Mesenchymal stem cell (in vitro differentiated cells and primary cell): Measurements from ENCODE around the gene GRID2.

Source experiments
- DNase-seq: peaks from one replicate; pipeline ENCODE4 v3.0.0-alpha.2; 2013
- H2AFZ ChIP-seq: one replicate; pipeline ENCODE4 v1.6.1; 2013; ENCODE audit warnings: low read depth, mild to moderate bottlenecking, control low read depth, inconsistent platforms, low read length, moderate library complexity
- H2AK5ac ChIP-seq: 2 replicates; pipeline ENCODE4 v1.6.1; 2013; ENCODE audit warnings: low read length, moderate library complexity, mild to moderate bottlenecking, inconsistent platforms; ENCODE audit not compliant: severe bottlenecking
- H2BK120ac ChIP-seq: one replicate; pipeline ENCODE4 v1.6.1; 2013; ENCODE audit warnings: low read depth, mild to moderate bottlenecking, inconsistent platforms, low read length, moderate library complexity
- H2BK12ac ChIP-seq, 2 experiments: one replicate each; pipeline ENCODE4 v1.6.1; 2013; ENCODE audit warnings: inconsistent platforms in 2 of 2, low read length in 2 of 2, mild to moderate bottlenecking in 2 of 2, moderate library complexity in 2 of 2, control low read depth in 1 of 2
- H2BK15ac ChIP-seq: one replicate; pipeline ENCODE4 v1.6.1; 2013; ENCODE audit warnings: mild to moderate bottlenecking, low read depth, inconsistent platforms; ENCODE audit not compliant: poor library complexity, severe bottlenecking
- H2BK5ac ChIP-seq: 2 replicates; pipeline ENCODE4 v1.6.1; 2013; ENCODE audit warnings: low read depth, mild to moderate bottlenecking, low read length, control low read depth, inconsistent platforms; ENCODE audit not compliant: poor library complexity, severe bottlenecking
- H3K14ac ChIP-seq, 2 experiments: one replicate each; pipeline ENCODE4 v1.6.1; 2013; ENCODE audit warnings: inconsistent platforms in 2 of 2, low read length in 2 of 2, control low read depth in 1 of 2, mild to moderate bottlenecking in 1 of 2, moderate library complexity in 1 of 2
- H3K18ac ChIP-seq, 2 experiments: one replicate each; pipeline ENCODE4 v1.6.1; 2013; ENCODE audit warnings: inconsistent platforms in 2 of 2, low read length in 2 of 2, control low read depth in 1 of 2, low read depth in 1 of 2, mild to moderate bottlenecking in 1 of 2
- H3K23ac ChIP-seq, 2 experiments: one replicate each; pipeline ENCODE4 v1.6.1; 2013; ENCODE audit warnings: inconsistent platforms in 2 of 2, low read length in 2 of 2, mild to moderate bottlenecking in 2 of 2, moderate library complexity in 2 of 2, control low read depth in 1 of 2
- H3K27ac ChIP-seq: 2 replicates; pipeline ENCODE4 v1.5.1; 2013; ENCODE audit warnings: mild to moderate bottlenecking, moderate library complexity, low read length, control low read depth, inconsistent platforms; ENCODE audit not compliant: poor library complexity, severe bottlenecking
- H3K27me3 ChIP-seq, 2 experiments: 2 replicates each; pipeline versions ENCODE4 v1.6.1 to v1.7.0; 2013; ENCODE audit warnings: low read length in 2 of 2, mild to moderate bottlenecking in 2 of 2, moderate library complexity in 2 of 2, control low read depth in 1 of 2, inconsistent platforms in 1 of 2; ENCODE audit not compliant: control insufficient read depth in 1 of 2, insufficient read depth in 1 of 2
- H3K36me3 ChIP-seq, 2 experiments: 2 replicates each; pipeline versions ENCODE4 v1.6.1 to v1.7.0; 2013; ENCODE audit warnings: low read length in 2 of 2, control low read depth in 1 of 2, inconsistent platforms in 1 of 2, low read depth in 1 of 2, mild to moderate bottlenecking in 1 of 2; ENCODE audit not compliant: insufficient read depth in 2 of 2, control insufficient read depth in 1 of 2
- H3K4ac ChIP-seq, 2 experiments: one replicate each; pipeline ENCODE4 v1.6.1; 2013; ENCODE audit warnings: inconsistent platforms in 2 of 2, low read length in 2 of 2, mild to moderate bottlenecking in 2 of 2, moderate library complexity in 2 of 2, control low read depth in 1 of 2, low read depth in 1 of 2
- H3K4me1 ChIP-seq: 2 replicates; pipeline ENCODE4 v1.6.1; 2013; ENCODE audit warnings: low read depth, low read length, control low read depth; ENCODE audit not compliant: control insufficient read depth, insufficient read depth
- H3K4me2 ChIP-seq: 2 replicates; pipeline ENCODE4 v1.6.1; 2013; ENCODE audit warnings: low read length, mild to moderate bottlenecking, inconsistent platforms; ENCODE audit not compliant: poor library complexity, severe bottlenecking
- H3K4me3 ChIP-seq, 2 experiments: 2 replicates each; pipeline versions ENCODE4 v1.5.1 to v1.7.0; 2013; ENCODE audit warnings: low read length in 2 of 2, mild to moderate bottlenecking in 2 of 2, control low read depth in 1 of 2, low read depth in 1 of 2; ENCODE audit not compliant: insufficient read depth in 1 of 2
- H3K79me1 ChIP-seq: replicated peaks from 2 replicates; pipeline ENCODE4 v1.6.1; 2013; ENCODE audit warnings: mild to moderate bottlenecking, control low read depth, low read length, inconsistent platforms; ENCODE audit not compliant: poor library complexity, severe bottlenecking
- H3K9ac ChIP-seq: 2 replicates; pipeline ENCODE4 v1.7.0; 2013; ENCODE audit warnings: mild to moderate bottlenecking, low read length, moderate library complexity
- H3K9me3 ChIP-seq: 2 replicates; pipeline ENCODE4 v1.7.0; 2013; ENCODE audit warnings: mild to moderate bottlenecking, low read length; ENCODE audit not compliant: control insufficient read depth
- H4K8ac ChIP-seq: one replicate; pipeline ENCODE4 v1.6.1; 2013; ENCODE audit warnings: inconsistent platforms, mild to moderate bottlenecking, low read length, moderate library complexity
- H4K91ac ChIP-seq: one replicate; pipeline ENCODE4 v1.6.1; 2013; ENCODE audit warnings: mild to moderate bottlenecking, low read length, inconsistent platforms
- WGBS: methylation state at CpG from one replicate; pipeline ENCODE4 v1.1.7; 2013; ENCODE audit warnings: mixed read lengths; 5-methylcytosine and 5-hydroxymethylcytosine counted together

Gene GRID2

GRCh38 chr4:93031431-93032098, 727.8 kb downstream of the GRID2 start:
- H3K27me3 ChIP-seq = no peaks in the 10 kb centered on the region
- WGBS = 97% methylated on average over 2 of the region's 2 CpGs
- H2BK5ac ChIP-seq = no peak overlapping the region
- H3K4me3 ChIP-seq = no peak overlapping the region
- no peak overlapping the region for H2BK120ac ChIP-seq
- no peak overlapping the region for H2AFZ ChIP-seq
- H4K8ac ChIP-seq = no peak overlapping the region
- H3K27ac ChIP-seq = no peak overlapping the region
- H3K36me3 ChIP-seq = no peaks in the 10 kb centered on the region
- H2AK5ac ChIP-seq = no peak overlapping the region
- no peak overlapping the region for H2BK12ac ChIP-seq
- no peak overlapping the region for H3K4me2 ChIP-seq
- H3K18ac ChIP-seq = no peak overlapping the region
- H4K91ac ChIP-seq = no peak overlapping the region
- H3K9ac ChIP-seq = no peak overlapping the region
- no peak for DNase-seq
- no peaks in the 10 kb centered on the region for H3K9me3 ChIP-seq
- no peak overlapping the region for H2BK15ac ChIP-seq
- H3K23ac ChIP-seq = no peak overlapping the region
- no peaks in the 10 kb centered on the region for H3K4me1 ChIP-seq
- H3K4ac ChIP-seq = no peak overlapping the region
- no peaks in the 10 kb centered on the region for H3K79me1 ChIP-seq
- H3K14ac ChIP-seq = no peak overlapping the region

DNA sequence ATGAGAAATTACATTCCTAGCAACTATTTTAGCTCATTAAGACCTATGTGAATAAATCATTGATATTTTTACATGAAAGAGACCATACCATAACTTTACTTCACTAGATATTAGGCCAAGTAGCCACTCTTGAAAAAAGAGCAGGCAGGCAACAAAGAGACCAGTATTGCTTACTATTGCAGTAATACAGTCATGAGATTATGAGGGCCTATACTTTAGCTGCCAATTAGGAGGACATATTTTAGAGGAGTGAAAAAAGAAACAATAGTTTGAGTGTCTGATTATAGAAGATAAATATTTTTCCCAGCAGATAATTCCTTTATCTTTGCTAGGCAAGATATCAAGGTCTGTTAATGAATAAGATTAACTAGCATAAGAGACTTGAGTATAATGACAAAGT, 739.0 kb downstream of the GRID2 start:
- H3K18ac ChIP-seq = no peak overlapping the region
- DNase-seq = no peak
- H3K27me3 ChIP-seq = no peaks in the 10 kb centered on the region
- no peak overlapping the region for H3K27ac ChIP-seq
- no peak overlapping the region for H2BK120ac ChIP-seq
- H2AFZ ChIP-seq = no peak overlapping the region
- no peak overlapping the region for H2BK12ac ChIP-seq
- H4K91ac ChIP-seq = no peak overlapping the region
- H2BK5ac ChIP-seq = no peak overlapping the region
- no peak overlapping the region for H4K8ac ChIP-seq
- no peak overlapping the region for H3K4ac ChIP-seq
- no peak overlapping the region for H3K4me2 ChIP-seq
- no peak overlapping the region for H2AK5ac ChIP-seq
- H3K9me3 ChIP-seq = no peaks in the 10 kb centered on the region
- no peak overlapping the region for H3K9ac ChIP-seq
- H3K4me1 ChIP-seq = no peaks in the 10 kb centered on the region
- H3K14ac ChIP-seq = no peak overlapping the region
- H3K36me3 ChIP-seq = no peaks in the 10 kb centered on the region
- H3K79me1 ChIP-seq = no peaks in the 10 kb centered on the region
- no peak overlapping the region for H3K4me3 ChIP-seq
- no peak overlapping the region for H3K23ac ChIP-seq
- H2BK15ac ChIP-seq = no peak overlapping the region

DNA sequence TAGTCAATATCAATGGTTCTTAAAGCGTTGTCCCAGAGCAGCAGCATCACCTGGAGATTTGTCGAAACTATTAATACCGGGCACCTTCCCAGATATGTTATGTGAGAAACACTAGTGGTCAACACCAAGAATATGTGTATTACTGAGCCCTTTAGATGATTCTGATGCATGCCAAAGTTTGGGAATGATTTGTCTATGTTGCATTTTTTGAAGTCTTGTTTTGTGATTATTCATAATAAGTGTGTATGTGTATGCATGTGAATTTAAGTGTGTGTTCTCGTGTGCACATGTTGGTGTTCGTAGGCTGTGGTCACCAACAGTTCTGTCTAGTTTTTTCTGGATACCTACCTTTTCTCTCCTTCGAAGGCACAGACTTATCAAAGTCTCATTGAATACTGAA, 749.4 kb downstream of the GRID2 start:
- Histone ChIP-seq H3K36me3 (no peaks in the 10 kb centered on the region), H3K4ac (no peak overlapping the region), H2BK5ac (no peak overlapping the region), H2BK120ac (no peak overlapping the region), H3K79me1 (no peaks in the 10 kb centered on the region), H3K18ac (no peak overlapping the region), H4K8ac (no peak overlapping the region), H3K23ac (no peak overlapping the region), H2BK15ac (no peak overlapping the region), H3K4me3 (no peak overlapping the region), H2BK12ac (no peak overlapping the region), H2AFZ (no peak overlapping the region), H3K4me1 (no peaks in the 10 kb centered on the region), H3K9ac (no peak overlapping the region), H3K27ac (no peak overlapping the region), H3K14ac (no peak overlapping the region), H3K4me2 (no peak overlapping the region), H4K91ac (no peak overlapping the region), H3K27me3 (no peaks in the 10 kb centered on the region), H2AK5ac (no peak overlapping the region), H3K9me3 (no peaks in the 10 kb centered on the region)
- 87% methylated on average over 5 of the region's 6 CpGs for WGBS
- DNase-seq = no peak

GRCh38 chr4:93061826-93062225, 758.1 kb downstream of the GRID2 start:
- Histone ChIP-seq H2AK5ac (no peak overlapping the region), H3K23ac (no peak overlapping the region), H3K36me3 (no peaks in the 10 kb centered on the region), H3K4me1 (no peaks in the 10 kb centered on the region), H4K91ac (no peak overlapping the region), H3K4ac (no peak overlapping the region), H2BK12ac (no peak overlapping the region), H2BK120ac (no peak overlapping the region), H2AFZ (no peak overlapping the region), H4K8ac (no peak overlapping the region), H3K9ac (no peak overlapping the region), H3K27ac (no peak overlapping the region), H3K27me3 (no peaks in the 10 kb centered on the region), H3K79me1 (no peaks in the 10 kb centered on the region), H3K4me2 (no peak overlapping the region), H2BK5ac (no peak overlapping the region), H3K18ac (no peak overlapping the region), H2BK15ac (no peak overlapping the region), H3K9me3 (no peaks in the 10 kb centered on the region), H3K4me3 (no peak overlapping the region), H3K14ac (no peak overlapping the region)
- 100% methylated on average over 2 of the region's 2 CpGs for WGBS
- no peak for DNase-seq
